Tibial nerve (tissue), 4 donors: Measurements from ENCODE around the gene ZNF335.

Experiments
- CTCF ChIP-seq, 5 experiments: fragments of 200-600 bp in 3 of 5; fragments of 450-650 bp in 2 of 5; sonication (generic) in 3 of 5; IDR thresholded peaks; one replicate each; pipeline ENCODE4 v1.5.1; 2016 to 2019; ENCODE audit warnings: antibody characterized with exemption in 5 of 5, mild to moderate bottlenecking in 3 of 5, moderate library complexity in 2 of 5
- EP300 ChIP-seq, 2 donors: sonication (generic); formaldehyde crosslinking; IDR thresholded peaks; one replicate each; pipeline ENCODE4 v1.6.1; 2017; ENCODE audit warnings: antibody characterized with exemption in 2 of 2, mild to moderate bottlenecking in 1 of 2
- POLR2A ChIP-seq, 2 donors: fragments of 450-650 bp; IDR thresholded peaks; one replicate each; pipeline ENCODE4 v1.6.1; 2017; ENCODE audit warnings: antibody characterized with exemption in 2 of 2, mild to moderate bottlenecking in 2 of 2, moderate library complexity in 2 of 2

DNA sequence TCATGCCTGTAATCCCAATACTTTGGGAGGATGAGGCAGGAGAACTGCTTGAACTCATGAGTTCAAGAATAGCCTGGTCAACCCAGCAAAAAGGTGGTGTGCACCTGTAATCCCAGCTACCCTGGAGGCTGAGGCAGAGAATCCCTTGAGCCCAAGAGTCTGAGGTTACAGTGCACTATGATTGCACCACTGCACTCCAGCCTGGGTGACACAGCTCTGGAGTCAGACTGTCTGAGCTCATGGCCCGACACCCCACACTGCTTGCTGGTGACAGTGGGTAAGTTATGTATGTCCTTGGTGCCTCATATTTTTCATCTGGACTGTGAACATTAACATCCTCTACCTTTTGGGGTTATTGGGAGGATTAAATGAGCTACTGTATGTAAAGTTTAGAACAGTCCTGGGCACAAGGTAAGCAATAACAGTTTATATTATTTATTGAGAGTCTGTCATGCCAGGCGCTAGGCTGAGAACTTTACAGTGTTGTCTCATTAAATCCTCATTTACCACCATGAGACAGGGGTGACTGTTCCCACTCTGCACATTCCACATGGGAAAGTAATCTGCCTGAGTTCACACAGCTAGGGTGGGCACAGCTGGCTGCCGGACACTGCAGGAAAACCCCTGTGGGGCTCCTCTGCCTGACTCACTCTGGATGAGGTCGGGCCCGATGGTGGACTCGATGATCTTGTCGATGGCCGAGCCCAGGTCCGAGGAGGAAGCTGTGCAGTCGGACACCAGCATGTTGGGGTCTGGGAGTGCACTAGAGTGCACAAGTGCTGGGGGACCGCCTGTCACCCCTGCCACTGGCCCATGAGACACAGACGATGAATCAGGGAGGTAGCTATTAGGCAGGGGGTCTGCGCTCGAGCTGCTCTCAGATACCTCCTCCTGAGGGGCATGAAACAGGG, 2.9 kb downstream of the ZNF335 start:
- TF ChIP-seq CTCF (IDR thresholded peaks at IDR 0.05) (no peak), POLR2A (IDR thresholded peaks at IDR 0.05) (no peak), EP300 (IDR thresholded peaks at IDR 0.05) (no peak)
